MM.1S (cell line): Measurements from ENCODE around the gene CNTF.

Source experiments
- DNase-seq: peaks from one replicate; pipeline ENCODE4 v3.0.0-alpha.2; 2015
- H2AFZ ChIP-seq: fragments of 300-600 bp; sonication (generic); 2 replicates; pipeline ENCODE4 v1.6.0; 2016; ENCODE audit warnings: antibody characterized with exemption, low read length
- H3F3A ChIP-seq: fragments of 300-600 bp; sonication (generic); 2 replicates; pipeline ENCODE4 v1.6.1; 2016; ENCODE audit warnings: mild to moderate bottlenecking, antibody characterized with exemption, low read length, moderate library complexity, mixed read lengths; ENCODE audit not compliant: insufficient read depth
- H3K27ac ChIP-seq: fragments of 300-600 bp; sonication (generic); 2 replicates; pipeline ENCODE4 v1.5.1; 2016; ENCODE audit warnings: mild to moderate bottlenecking, low read length
- H3K27me3 ChIP-seq: fragments of 300-600 bp; sonication (generic); replicated peaks from 2 replicates; pipeline ENCODE4 v1.6.0; 2016; ENCODE audit warnings: low read length; ENCODE audit not compliant: insufficient read depth
- H3K36me3 ChIP-seq: fragments of 300-600 bp; sonication (generic); replicated peaks from 2 replicates; pipeline ENCODE4 v1.6.1; 2016; ENCODE audit warnings: mild to moderate bottlenecking, low read length, mixed read lengths; ENCODE audit not compliant: insufficient read depth
- H3K4me1 ChIP-seq: fragments of 300-600 bp; sonication (generic); 2 replicates; pipeline ENCODE4 v1.6.1; 2016; ENCODE audit warnings: low read length, mixed read lengths
- H3K4me2 ChIP-seq: fragments of 300-600 bp; sonication (generic); 2 replicates; pipeline ENCODE4 v1.6.0; 2016; ENCODE audit warnings: low read depth, low read length
- H3K4me3 ChIP-seq: fragments of 300-600 bp; sonication (generic); 2 replicates; pipeline ENCODE4 v1.5.1; 2016; ENCODE audit warnings: low read length, mixed read lengths
- H3K79me2 ChIP-seq: fragments of 300-600 bp; sonication (generic); 2 replicates; pipeline ENCODE4 v1.6.1; 2016; ENCODE audit warnings: mixed run types, low read length, mixed read lengths
- H3K9ac ChIP-seq: fragments of 300-600 bp; sonication (generic); 2 replicates; pipeline ENCODE4 v1.6.1; 2016; ENCODE audit warnings: low read length, mixed read lengths
- H3K9me2 ChIP-seq: fragments of 300-600 bp; sonication (generic); replicated peaks from 2 replicates; pipeline ENCODE4 v1.6.1; 2016; ENCODE audit warnings: mild to moderate bottlenecking, low read length, mixed read lengths; ENCODE audit not compliant: insufficient read depth
- H3K9me3 ChIP-seq: fragments of 300-600 bp; sonication (generic); replicated peaks from 2 replicates; pipeline ENCODE4 v1.6.1; 2016; ENCODE audit warnings: mild to moderate bottlenecking, low read length, mixed read lengths; ENCODE audit not compliant: insufficient read depth
- H4K20me1 ChIP-seq: fragments of 300-600 bp; sonication (generic); 2 replicates; pipeline ENCODE4 v1.6.1; 2016; ENCODE audit warnings: mild to moderate bottlenecking, low read length, moderate library complexity, mixed read lengths; ENCODE audit not compliant: insufficient read depth
- CTCF ChIP-seq: fragments of 300-600 bp; sonication (generic); IDR thresholded peaks from 2 replicates; pipeline ENCODE4 v1.5.1; 2016; ENCODE audit warnings: antibody characterized with exemption, low read length, mixed read lengths
- EZH2 ChIP-seq: fragments of 300-600 bp; sonication (generic); optimal IDR thresholded peaks from 2 replicates; pipeline ENCODE3; 2017; ENCODE audit warnings: low read depth, mild to moderate bottlenecking, antibody characterized with exemption, low read length, mixed read lengths
- EZH2phosphoT487 ChIP-seq: fragments of 300-600 bp; sonication (generic); IDR thresholded peaks from 2 replicates; pipeline ENCODE4 v1.6.1; 2018; ENCODE audit warnings: antibody characterized with exemption, low read length

Gene CNTF

GRCh38 chr11:58637371-58637770 is 14.9 kb downstream of the CNTF start:
- Histone ChIP-seq H3K9me2 (no peaks in the 10 kb centered on the region), H3K79me2 (no peaks in the 10 kb centered on the region), H2AFZ (no peak overlapping the region), H4K20me1 (no peaks in the 10 kb centered on the region), H3K9ac (no peak overlapping the region), H3K4me1 (peaks cover 7% of the 10 kb centered on the region), H3K27me3 (no peaks in the 10 kb centered on the region), H3K27ac (no peak overlapping the region), H3K36me3 (no peaks in the 10 kb centered on the region), H3K9me3 (no peaks in the 10 kb centered on the region), H3F3A (no peaks in the 10 kb centered on the region), H3K4me2 (no peak overlapping the region), H3K4me3 (no peak overlapping the region)
- TF ChIP-seq EZH2phosphoT487 (no peak), EZH2 (no peak), CTCF (no peak)
- DNase-seq: no peak

GRCh38 chr11:58639103-58639502 is 16.6 kb downstream of the CNTF start:
- TF ChIP-seq CTCF: no peak
- no peak for TF ChIP-seq EZH2phosphoT487
- no peaks in the 10 kb centered on the region for H3K36me3 ChIP-seq
- no peak for DNase-seq

GRCh38 chr11:58639669-58640068 is 17.2 kb downstream of the CNTF start:
- Histone ChIP-seq H3F3A (no peaks in the 10 kb centered on the region), H2AFZ (no peak overlapping the region), H3K36me3 (no peaks in the 10 kb centered on the region), H3K4me2 (no peak overlapping the region), H3K9me2 (no peaks in the 10 kb centered on the region), H3K9ac (no peak overlapping the region), H3K4me3 (no peak overlapping the region), H3K79me2 (no peaks in the 10 kb centered on the region), H3K9me3 (no peaks in the 10 kb centered on the region), H4K20me1 (no peaks in the 10 kb centered on the region), H3K4me1 (peaks cover 7% of the 10 kb centered on the region), H3K27ac (no peak overlapping the region), H3K27me3 (no peaks in the 10 kb centered on the region)
- no peak for DNase-seq
- TF ChIP-seq EZH2 (no peak), EZH2phosphoT487 (no peak), CTCF (no peak)

More at GRCh38 chr11:58639103-58639502, 16.6 kb downstream of the CNTF start:
- no peaks in the 10 kb centered on the region for H3K9me2 ChIP-seq
- H3K9ac ChIP-seq: no peak overlapping the region
- no peak overlapping the region for H3K27ac ChIP-seq
- no peaks in the 10 kb centered on the region for H4K20me1 ChIP-seq
- H3K27me3 ChIP-seq: no peaks in the 10 kb centered on the region
- H2AFZ ChIP-seq: no peak overlapping the region
- H3K9me3 ChIP-seq: no peaks in the 10 kb centered on the region
- peaks cover 7% of the 10 kb centered on the region for H3K4me1 ChIP-seq
- H3K79me2 ChIP-seq: no peaks in the 10 kb centered on the region
- H3K4me3 ChIP-seq: no peak overlapping the region
- no peak overlapping the region for H3K4me2 ChIP-seq
- no peaks in the 10 kb centered on the region for H3F3A ChIP-seq
